Measurements from ENCODE around the gene RAPGEF5. TPM values are rescaled to one million over a fixed set of nuclear protein-coding genes. Genes with fewer than 3 reads are reported as not detected.

Gene RAPGEF5
- total and polyA plus RNA-seq, 9 donors: 6.4 to 22.5 (median 10.4) TPM

DNA sequence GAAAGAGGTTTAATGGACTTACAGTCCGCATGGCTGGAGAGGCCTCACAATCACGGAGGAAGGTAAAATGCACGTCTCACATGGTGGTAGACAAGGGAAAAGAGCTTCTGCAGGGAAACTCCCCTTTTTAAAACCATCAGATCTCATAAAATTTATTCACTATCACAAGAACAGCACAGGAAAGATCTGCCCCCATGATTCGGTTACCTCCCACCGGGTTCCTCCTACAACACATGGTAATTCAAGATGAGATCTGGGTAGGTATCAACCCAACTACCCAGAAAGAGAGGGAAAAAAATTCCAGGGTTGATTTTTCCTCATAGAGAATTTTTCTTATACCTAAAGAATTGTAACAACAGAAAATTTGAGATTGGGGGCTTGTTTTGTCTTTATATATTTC lies 13.9 kb downstream of the RAPGEF5 start:
- no peaks in the 10 kb centered on the region for H3K27me3 ChIP-seq
- intact Hi-C loops (cut with DNase I): no loop called here
- no peak for DNase-seq
- no peaks in the 10 kb centered on the region for H3K4me1 ChIP-seq (ENCODE audit: insufficient read depth)
- H3K27ac ChIP-seq: no peak overlapping the region
- H3K36me3 ChIP-seq: no peaks in the 10 kb centered on the region
- 83 to 86% (median 86%) methylated on average over 5 of the region's 5 CpGs for WGBS, 3 donors
- no peak overlapping the region for H3K4me3 ChIP-seq
- H3K9me3 ChIP-seq: no peaks in the 10 kb centered on the region
- TF ChIP-seq POLR2A (IDR thresholded peaks at IDR 0.05) (no peak), EP300 (IDR thresholded peaks at IDR 0.05) (no peak)
- TF ChIP-seq, protein P1, sequence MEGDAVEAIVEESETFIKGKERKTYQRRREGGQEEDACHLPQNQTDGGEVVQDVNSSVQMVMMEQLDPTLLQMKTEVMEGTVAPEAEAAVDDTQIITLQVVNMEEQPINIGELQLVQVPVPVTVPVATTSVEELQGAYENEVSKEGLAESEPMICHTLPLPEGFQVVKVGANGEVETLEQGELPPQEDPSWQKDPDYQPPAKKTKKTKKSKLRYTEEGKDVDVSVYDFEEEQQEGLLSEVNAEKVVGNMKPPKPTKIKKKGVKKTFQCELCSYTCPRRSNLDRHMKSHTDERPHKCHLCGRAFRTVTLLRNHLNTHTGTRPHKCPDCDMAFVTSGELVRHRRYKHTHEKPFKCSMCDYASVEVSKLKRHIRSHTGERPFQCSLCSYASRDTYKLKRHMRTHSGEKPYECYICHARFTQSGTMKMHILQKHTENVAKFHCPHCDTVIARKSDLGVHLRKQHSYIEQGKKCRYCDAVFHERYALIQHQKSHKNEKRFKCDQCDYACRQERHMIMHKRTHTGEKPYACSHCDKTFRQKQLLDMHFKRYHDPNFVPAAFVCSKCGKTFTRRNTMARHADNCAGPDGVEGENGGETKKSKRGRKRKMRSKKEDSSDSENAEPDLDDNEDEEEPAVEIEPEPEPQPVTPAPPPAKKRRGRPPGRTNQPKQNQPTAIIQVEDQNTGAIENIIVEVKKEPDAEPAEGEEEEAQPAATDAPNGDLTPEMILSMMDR (IDR thresholded peaks at IDR 0.05): no peak

DNA sequence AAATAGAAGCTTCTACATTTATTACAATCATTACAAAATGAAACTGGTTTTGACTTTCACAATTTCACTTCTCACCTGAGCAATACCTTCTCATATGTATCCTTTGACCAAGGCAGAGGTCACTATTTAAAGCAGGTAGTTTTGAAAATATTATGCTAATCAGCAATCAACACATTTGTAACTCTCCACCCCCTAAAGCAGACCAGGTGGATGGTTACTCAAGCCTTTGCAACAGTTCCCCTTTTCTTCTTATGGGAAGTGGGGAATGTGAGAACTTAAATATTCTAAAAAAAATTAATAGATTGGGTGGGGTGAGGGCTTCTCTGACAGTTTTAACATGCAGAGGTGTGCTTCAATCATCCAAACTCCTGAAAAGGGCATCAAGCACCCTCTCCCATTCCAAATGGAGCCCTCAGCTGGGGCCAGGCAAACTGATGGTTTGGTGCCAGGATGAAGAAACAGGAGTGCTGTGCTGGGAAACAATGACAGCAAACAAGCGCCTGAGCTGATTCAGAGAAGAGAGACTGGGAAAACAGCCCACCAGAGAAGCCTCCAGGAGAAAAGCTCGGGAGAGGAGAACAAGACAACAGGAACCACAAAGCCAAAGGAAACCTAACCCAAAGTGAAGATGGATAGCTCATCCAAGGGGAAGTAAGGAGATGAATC lies 17.1 kb downstream of the RAPGEF5 start:
- Histone ChIP-seq H3K36me3 (no peaks in the 10 kb centered on the region), H3K27ac (no peak overlapping the region), H3K9me3 (no peaks in the 10 kb centered on the region), H3K4me3 (no peak overlapping the region), H3K27me3 (no peaks in the 10 kb centered on the region), H3K4me1 (ENCODE audit: insufficient read depth) (no peaks in the 10 kb centered on the region)
- DNase-seq: no peak
- TF ChIP-seq POLR2A (IDR thresholded peaks at IDR 0.05) (no peak), EP300 (IDR thresholded peaks at IDR 0.05) (no peak)
- TF ChIP-seq, protein P1 (IDR thresholded peaks at IDR 0.05): no peak
- intact Hi-C loops (cut with DNase I): no loop called here
- WGBS, 3 donors: 76 to 86% (median 81%) methylated on average over 2 of the region's 2 CpGs

GRCh38 chr7:22338877-22339276 lies 18.1 kb downstream of the RAPGEF5 start:
- no peak overlapping the region for H3K4me3 ChIP-seq
- no peak overlapping the region for H3K27ac ChIP-seq
- 70 to 72% (median 72%) methylated on average over 7 of the region's 7 CpGs for WGBS, 3 donors
- intact Hi-C loops (cut with DNase I): no loop called here
- H3K9me3 ChIP-seq: no peaks in the 10 kb centered on the region
- no peaks in the 10 kb centered on the region for H3K36me3 ChIP-seq
- no peak for DNase-seq
- TF ChIP-seq POLR2A (IDR thresholded peaks at IDR 0.05): no peak
- no peak for TF ChIP-seq EP300 (IDR thresholded peaks at IDR 0.05)
- TF ChIP-seq, protein P1 (IDR thresholded peaks at IDR 0.05): no peak
- no peaks in the 10 kb centered on the region for H3K27me3 ChIP-seq
- H3K4me1 ChIP-seq (ENCODE audit: insufficient read depth): no peaks in the 10 kb centered on the region

GRCh38 chr7:22338411-22338810 lies 18.5 kb downstream of the RAPGEF5 start:
- Histone ChIP-seq H3K27me3 (no peaks in the 10 kb centered on the region), H3K4me1 (ENCODE audit: insufficient read depth) (no peaks in the 10 kb centered on the region), H3K36me3 (no peaks in the 10 kb centered on the region), H3K9me3 (no peaks in the 10 kb centered on the region), H3K4me3 (no peak overlapping the region), H3K27ac (no peak overlapping the region)
- WGBS, 3 donors: 38 to 74% (median 66%) methylated on average over 2 of the region's 2 CpGs
- TF ChIP-seq, protein P1 (IDR thresholded peaks at IDR 0.05): no peak
- TF ChIP-seq EP300 (IDR thresholded peaks at IDR 0.05) (no peak), POLR2A (IDR thresholded peaks at IDR 0.05) (no peak)
- no peak for DNase-seq
- intact Hi-C loops (cut with DNase I): no loop called here
